ENCODE data around the gene ACTL10.

DNA sequence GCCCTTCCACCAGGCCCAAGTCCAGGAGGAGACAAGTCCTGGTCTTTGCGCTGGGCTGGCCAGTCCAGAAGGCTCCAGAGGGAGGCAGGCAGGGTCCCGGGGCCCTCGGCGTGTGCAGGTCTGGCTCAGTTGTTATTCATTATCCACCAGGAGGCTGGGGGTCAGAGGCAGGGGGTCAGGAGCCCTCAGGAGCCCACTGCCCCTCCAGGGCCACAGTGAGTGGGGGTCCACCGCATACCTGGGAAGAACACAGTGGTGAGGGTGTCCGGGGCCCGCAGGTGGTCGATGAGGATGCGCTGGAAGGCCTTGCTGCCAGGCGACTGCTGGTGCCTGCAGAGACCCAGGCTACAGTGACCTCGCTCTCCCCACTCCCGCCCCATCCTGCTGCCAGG lies 9.0 kb upstream of the ACTL10 start:
- TF ChIP-seq CTCF (IDR thresholded peaks at IDR 0.05) (no peak), POLR2A (IDR thresholded peaks at IDR 0.05) (no peak), EP300 (IDR thresholded peaks at IDR 0.05; ENCODE audit: low read depth) (no peak)
